Measurements from ENCODE around the gene ZBTB24.

Gene ZBTB24

GRCh38 chr6:109421184-109421583 lies 61.8 kb downstream of the ZBTB24 start:
- no peak overlapping the region for H3K27ac ChIP-seq (ENCODE audit: low read length)
- H3K36me3 ChIP-seq (ENCODE audit: control insufficient read depth, insufficient read depth, low read length): no peaks in the 10 kb centered on the region
- no peak for DNase-seq (ENCODE audit: low read depth, low spot score)
- H3K4me3 ChIP-seq (ENCODE audit: low read length): no peak overlapping the region
- no CpG with 5 or more reads among the region's 1 CpG for whole genome bisulfite sequencing (ENCODE audit: insufficient coverage, insufficient read length)
- no peaks in the 10 kb centered on the region for H3K27me3 ChIP-seq (ENCODE audit: control insufficient read depth, insufficient read depth, low read length)
- 0 out of 2 replicates have a peak, but pooled peaks cover 1% of the 10 kb centered on the region for H3K4me1 ChIP-seq (ENCODE audit: control insufficient read depth, insufficient read depth, low read length)
- no peaks in the 10 kb centered on the region for H3K9me3 ChIP-seq (ENCODE audit: control insufficient read depth, insufficient read depth, low read length)

- WGBS (ENCODE audit: insufficient coverage, insufficient read length): no CpG with 5 or more reads among the region's 1 CpG
- DNase-seq (ENCODE audit: low read depth, low spot score): no peak
- H3K9me3 ChIP-seq (ENCODE audit: control insufficient read depth, insufficient read depth, low read length): no peaks in the 10 kb centered on the region
- no peaks in the 10 kb centered on the region for H3K36me3 ChIP-seq (ENCODE audit: control insufficient read depth, insufficient read depth, low read length)
- no peaks in the 10 kb centered on the region for H3K27me3 ChIP-seq (ENCODE audit: control insufficient read depth, insufficient read depth, low read length)
- H3K4me3 ChIP-seq (ENCODE audit: low read length): no peak overlapping the region
- no peak overlapping the region for H3K27ac ChIP-seq (ENCODE audit: low read length)
- H3K4me1 ChIP-seq (ENCODE audit: control insufficient read depth, insufficient read depth, low read length): 0 out of 2 replicates have a peak, but pooled peaks cover 1% of the 10 kb centered on the region
Measured at GRCh38 chr6:109420751-109421150, 62.3 kb downstream of the ZBTB24 start.

- no peak for DNase-seq (ENCODE audit: low read depth, low spot score)
- H3K27ac ChIP-seq (ENCODE audit: low read length): no peak overlapping the region
- no peaks in the 10 kb centered on the region for H3K4me1 ChIP-seq (ENCODE audit: control insufficient read depth, insufficient read depth, low read length)
- H3K9me3 ChIP-seq (ENCODE audit: control insufficient read depth, insufficient read depth, low read length): no peaks in the 10 kb centered on the region
- no peaks in the 10 kb centered on the region for H3K27me3 ChIP-seq (ENCODE audit: control insufficient read depth, insufficient read depth, low read length)
- no peaks in the 10 kb centered on the region for H3K36me3 ChIP-seq (ENCODE audit: control insufficient read depth, insufficient read depth, low read length)
- WGBS (ENCODE audit: insufficient coverage, insufficient read length): no CpG with 5 or more reads among the region's 4 CpGs
- no peak overlapping the region for H3K4me3 ChIP-seq (ENCODE audit: low read length)
Measured at GRCh38 chr6:109417646-109418045, 65.4 kb downstream of the ZBTB24 start.

Measured in iPS DF 6.9 (cell line).